PC-9 (cell line): ENCODE results near the gene ORAI2. TPM values are rescaled to one million over a fixed set of nuclear protein-coding genes. Genes with fewer than 3 reads are reported as not detected.

Experiments used
- BruUV-seq: library from RNA; stranded (reverse); fragments of 400-500 nt; replicated peaks from 2 replicates; lab custom pipeline; 2021; lab: Mats Ljungman, UMichigan
- CTCF ChIA-PET: fragments of 300-600 bp; sonication (Branson Sonifier 250); formaldehyde crosslinking; loops from one replicate; lab custom pipeline; 2022; ENCODE audit warnings: antibody characterized with exemption; lab: Charles Lee
- POLR2A ChIA-PET: fragments of 300-600 bp; sonication (Branson Sonifier 250); formaldehyde crosslinking; loops from one replicate; lab custom pipeline; 2022; ENCODE audit warnings: antibody characterized with exemption; ENCODE audit not compliant: unreplicated experiment; lab: Charles Lee
- DNase-seq, 2 experiments: peaks; one replicate each; pipeline versions ENCODE4 v3.0.0 to v3.0.0-alpha.2; 2015 to 2022; ENCODE audit warnings: mixed read lengths in 1 of 2
- H2AFZ ChIP-seq: fragments of 200-600 bp; sonication (generic); 2 replicates; pipeline ENCODE4 v1.8.1; 2017; ENCODE audit warnings: antibody characterized with exemption
- H3F3A ChIP-seq: fragments of 200-600 bp; sonication (generic); 2 replicates; pipeline ENCODE4 v1.8.1; 2017; ENCODE audit warnings: antibody characterized with exemption, mild to moderate bottlenecking, low read depth; ENCODE audit not compliant: insufficient read depth
- H3K27ac ChIP-seq: fragments of 200-600 bp; sonication (generic); 2 replicates; pipeline ENCODE4 v1.6.1; 2016; ENCODE audit warnings: mixed run types
- H3K27me3 ChIP-seq: fragments of 200-600 bp; sonication (generic); 2 replicates; pipeline ENCODE4 v1.6.1; 2016; ENCODE audit warnings: low read depth, mixed run types; ENCODE audit not compliant: insufficient read depth
- H3K36me3 ChIP-seq: fragments of 200-600 bp; sonication (generic); 2 replicates; pipeline ENCODE4 v1.6.1; 2016; ENCODE audit warnings: low read depth, mixed run types
- H3K4me1 ChIP-seq: fragments of 200-600 bp; sonication (generic); replicated peaks from 2 replicates; pipeline ENCODE4 v1.6.1; 2016; ENCODE audit warnings: mixed run types; ENCODE audit not compliant: insufficient read depth
- H3K4me2 ChIP-seq: fragments of 200-600 bp; sonication (generic); 2 replicates; pipeline ENCODE4 v1.6.1; 2017; ENCODE audit warnings: mixed run types
- H3K4me3 ChIP-seq: fragments of 200-600 bp; sonication (generic); 2 replicates; pipeline ENCODE4 v1.6.1; 2016; ENCODE audit warnings: mixed run types
- H3K79me2 ChIP-seq: fragments of 200-600 bp; sonication (generic); 2 replicates; pipeline ENCODE4 v1.6.1; 2017; ENCODE audit warnings: low read depth, mixed run types
- H3K9me2 ChIP-seq: fragments of 200-600 bp; sonication (generic); 2 replicates; pipeline ENCODE4 v1.8.1; 2017; ENCODE audit warnings: mild to moderate bottlenecking; ENCODE audit not compliant: insufficient read depth
- H3K9me3 ChIP-seq: fragments of 200-600 bp; sonication (generic); 2 replicates; pipeline ENCODE4 v1.8.1; 2016; ENCODE audit warnings: low read depth; ENCODE audit not compliant: insufficient read depth
- H4K20me1 ChIP-seq: fragments of 200-600 bp; sonication (generic); 2 replicates; pipeline ENCODE4 v1.8.1; 2017; ENCODE audit not compliant: insufficient read depth
- CTCF ChIP-seq: fragments of 200-600 bp; sonication (generic); conservative IDR thresholded peaks from 2 replicates; pipeline ENCODE4 v1.6.1; 2017; ENCODE audit warnings: mixed run types, antibody characterized with exemption, mild to moderate bottlenecking, moderate library complexity
- EZH2 ChIP-seq: fragments of 200-600 bp; sonication (generic); IDR thresholded peaks from 2 replicates; pipeline ENCODE4 v1.8.0; 2017; ENCODE audit warnings: antibody characterized with exemption, low read depth
- intact Hi-C: fragments of 100-400 bp; cut with micrococcal nuclease; formaldehyde crosslinking; loops from one replicate; pipeline ENCODE4 v1.10.0; 2022; ENCODE audit not compliant: unreplicated experiment
- total RNA-seq: library from RNA; stranded (reverse); gene quantifications from 2 replicates; pipeline ENCODE4 v1.2.3, GENCODE V29; 2021

Gene ORAI2
- total RNA-seq, 1 experiment from 2014 or later: 53.3 TPM

DNA sequence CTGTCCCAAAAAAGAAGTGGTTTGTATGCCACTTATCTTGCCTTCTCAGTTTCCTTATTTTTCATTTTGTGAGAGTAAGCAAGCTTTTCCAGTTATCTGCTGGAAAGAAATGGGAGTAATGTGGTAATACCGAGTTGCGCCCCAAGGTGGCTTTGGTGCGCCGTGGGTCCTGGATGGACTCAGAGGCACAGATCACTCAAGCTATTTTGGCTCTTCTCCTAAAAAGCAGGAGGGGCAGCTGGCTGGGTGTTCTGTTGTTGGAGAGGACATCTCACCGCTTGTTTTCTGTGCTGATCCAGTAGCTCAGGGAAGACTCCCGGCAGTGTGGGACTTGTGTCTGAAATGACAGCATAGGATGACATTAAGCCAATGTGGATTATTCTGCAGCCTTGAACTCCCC, 20.8 kb upstream of the ORAI2 start:
- DNase-seq: no peak
- TF ChIP-seq CTCF: peak; percentile 61
- no peak for TF ChIP-seq EZH2
- no peaks in the 10 kb centered on the region for H3K9me3 ChIP-seq
- intact Hi-C loops: no loop called here
- H3F3A ChIP-seq: peaks cover 6% of the 10 kb centered on the region; the same call in 1 of the 2 replicates
- H3K9me2 ChIP-seq: no peaks in the 10 kb centered on the region
- no peaks in the 10 kb centered on the region for H3K79me2 ChIP-seq
- no peak overlapping the region for H3K4me2 ChIP-seq
- H2AFZ ChIP-seq: no peak overlapping the region
- ChIA-PET POLR2A (no interaction called here), CTCF (interaction anchor here (0.7 kb wide), 1 partner anchor 55 kb away, joined by 7 read pairs; no protein-coding TSS in a partner anchor)
- no TSS peak for BruUV-seq
- no peaks in the 10 kb centered on the region for H4K20me1 ChIP-seq
- no peaks in the 10 kb centered on the region for H3K27me3 ChIP-seq
- H3K4me3 ChIP-seq: no peak overlapping the region
- no peaks in the 10 kb centered on the region for H3K4me1 ChIP-seq
- peaks cover 32% of the 10 kb centered on the region for H3K36me3 ChIP-seq
- H3K27ac ChIP-seq: no peak overlapping the region

- no peaks in the 10 kb centered on the region for H3K27me3 ChIP-seq
- no peaks in the 10 kb centered on the region for H3K9me2 ChIP-seq
- H3K4me3 ChIP-seq: no peak overlapping the region
- H3K9me3 ChIP-seq: no peaks in the 10 kb centered on the region
- BruUV-seq: no TSS peak
- TF ChIP-seq EZH2: no peak
- TF ChIP-seq CTCF: no peak
- intact Hi-C loops: no loop called here
- H3F3A ChIP-seq: peaks cover 6% of the 10 kb centered on the region; the same call in 1 of the 2 replicates
- H3K4me1 ChIP-seq: no peaks in the 10 kb centered on the region
- no peak overlapping the region for H3K27ac ChIP-seq
- H3K4me2 ChIP-seq: no peak overlapping the region
- DNase-seq: no peak
- CTCF ChIA-PET: interaction anchor here (0.7 kb wide), 1 partner anchor 54 kb away, joined by 7 read pairs; no protein-coding TSS in a partner anchor
- H4K20me1 ChIP-seq: no peaks in the 10 kb centered on the region
- no peaks in the 10 kb centered on the region for H3K79me2 ChIP-seq
- peaks cover 32% of the 10 kb centered on the region for H3K36me3 ChIP-seq
- POLR2A ChIA-PET: no interaction called here
- H2AFZ ChIP-seq: no peak overlapping the region
Observed at GRCh38 chr7:102413091-102413490, 20.3 kb upstream of the ORAI2 start.

DNA sequence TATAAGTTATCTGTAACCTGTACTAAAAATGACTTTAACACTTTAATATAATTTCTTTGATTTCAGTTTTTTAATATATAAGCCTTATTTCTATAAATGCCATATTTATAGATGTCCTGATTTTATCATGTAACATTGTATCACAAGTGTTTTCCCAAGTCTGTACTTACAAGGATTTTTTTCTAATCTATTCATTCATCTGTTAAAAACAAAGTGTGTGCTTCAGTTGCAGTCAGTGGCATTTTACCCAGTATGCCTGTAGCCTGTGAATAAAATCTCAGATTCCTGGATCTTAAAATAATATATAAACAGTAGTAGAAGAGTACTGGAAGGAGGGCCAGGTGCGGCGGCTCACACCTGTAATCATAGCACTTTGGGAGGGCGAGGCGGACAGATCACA, 19.8 kb upstream of the ORAI2 start:
- Histone ChIP-seq H3K27ac (no peak overlapping the region), H3K4me1 (no peaks in the 10 kb centered on the region), H3K79me2 (no peaks in the 10 kb centered on the region), H3K27me3 (no peaks in the 10 kb centered on the region), H3K36me3 (peaks cover 32% of the 10 kb centered on the region), H4K20me1 (no peaks in the 10 kb centered on the region), H3K9me2 (no peaks in the 10 kb centered on the region), H3K4me3 (no peak overlapping the region), H3K4me2 (no peak overlapping the region), H3F3A (peaks cover 6% of the 10 kb centered on the region; the same call in 1 of the 2 replicates), H3K9me3 (no peaks in the 10 kb centered on the region), H2AFZ (no peak overlapping the region)
- ChIA-PET CTCF (no interaction called here), POLR2A (no interaction called here)
- TF ChIP-seq EZH2 (no peak), CTCF (no peak)
- intact Hi-C loops: no loop called here
- no TSS peak for BruUV-seq
- DNase-seq: no peak
